CD4-positive, alpha-beta T cell treated with Interleukin-6 at 100 ng/mL for 8 hours (primary cell): Measurements from ENCODE around the gene PIM1.

Experiments used
- DNase-seq: peaks from one replicate; pipeline ENCODE4 v3.0.0-alpha.2; 2020; ENCODE audit warnings: mixed read lengths, low spot score

Gene PIM1

GRCh38 chr6:37222992-37223391 is 53.0 kb downstream of the PIM1 start:
- DNase-seq = no peak
